ENCODE results near the gene ZDHHC14. TPM values are rescaled to one million over a fixed set of nuclear protein-coding genes. Genes with fewer than 3 reads are reported as not detected.
"Not testable (repeated sequence)": the region's sequence is repeated elsewhere in the genome, so short reads cannot be mapped to it uniquely, and the experiment has no call there.

Gene ZDHHC14
- total RNA-seq, 2 donors from 2014 or later: 53.3 to 66.2 TPM

DNA sequence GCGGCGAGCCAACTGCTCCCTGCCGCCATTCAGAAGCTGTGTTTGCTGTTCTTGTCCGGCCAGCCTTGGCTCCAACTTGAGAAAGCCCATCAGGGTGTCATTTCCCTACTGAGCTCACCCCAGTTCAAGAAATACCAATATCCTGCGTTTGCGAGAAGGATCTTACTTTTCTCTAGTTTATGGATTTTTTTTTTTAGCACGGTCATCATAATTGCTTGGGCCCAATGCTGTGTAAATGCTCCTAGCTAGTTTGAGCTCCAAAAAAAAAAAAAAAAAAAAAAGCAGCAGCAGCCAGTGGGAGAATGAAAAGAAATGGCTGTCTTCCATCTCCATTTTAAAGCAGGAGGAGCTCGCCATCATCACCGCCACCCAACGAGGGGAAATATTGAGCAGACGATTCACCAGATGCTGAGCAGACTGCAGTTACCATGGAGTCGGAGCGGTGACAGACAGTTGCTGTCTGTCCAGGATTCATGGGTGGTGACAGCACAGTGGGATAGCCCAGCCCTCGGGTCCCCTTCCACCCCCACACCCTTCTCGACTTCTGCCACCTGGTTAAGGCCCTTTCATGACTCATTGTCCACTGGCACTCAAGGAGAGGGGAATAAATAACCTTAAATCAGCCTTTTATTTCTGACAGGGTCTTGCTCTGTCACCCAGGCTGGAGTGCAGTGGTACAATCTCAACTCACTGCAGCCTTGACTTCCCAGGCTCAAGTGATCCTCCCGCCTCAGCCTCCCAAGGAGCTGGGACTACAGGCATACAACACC, 309.6 kb downstream of the ZDHHC14 start:
- DNase-seq (ENCODE audit: low spot score): no peak
- intact Hi-C loops (cut with DNase I): no loop called here
- WGBS: 90% methylated on average over 16 of the region's 16 CpGs
- no peaks in the 10 kb centered on the region for H3K36me3 ChIP-seq
- H3K27me3 ChIP-seq (replicated peaks; ENCODE audit: insufficient read depth): no peaks in the 10 kb centered on the region
- no peak overlapping the region for H3K27ac ChIP-seq
- H3K4me3 ChIP-seq: no peak overlapping the region
- H3K9me3 ChIP-seq: no peaks in the 10 kb centered on the region
- TF ChIP-seq CTCF (IDR thresholded peaks at IDR 0.05) (no peak), POLR2A (IDR thresholded peaks at IDR 0.05) (no peak)
- H3K4me1 ChIP-seq (replicated peaks): no peaks in the 10 kb centered on the region

DNA sequence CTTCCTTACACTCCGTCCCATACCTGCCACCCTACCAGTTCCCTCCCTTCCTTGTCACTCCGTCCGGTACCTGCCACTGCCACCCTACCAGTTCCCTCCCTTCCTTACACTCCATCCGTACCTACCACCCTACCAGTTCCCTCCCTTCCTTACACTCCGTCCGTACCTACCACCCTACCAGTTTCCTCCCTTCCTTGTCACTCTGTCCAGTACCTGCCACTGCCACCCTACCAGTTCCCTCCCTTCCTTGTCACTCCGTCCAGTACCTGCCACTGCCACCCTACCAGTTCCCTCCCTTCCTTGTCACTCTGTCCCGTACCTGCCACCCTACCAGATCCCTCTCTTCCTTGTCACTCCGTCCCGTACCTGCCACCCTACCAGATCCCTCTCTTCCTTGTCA, 310.6 kb downstream of the ZDHHC14 start:
- H3K9me3 ChIP-seq; intact Hi-C loops (cut with DNase I); H3K27me3 ChIP-seq (replicated peaks; ENCODE audit: insufficient read depth); H3K4me1 ChIP-seq (replicated peaks); H3K36me3 ChIP-seq; H3K4me3 ChIP-seq; H3K27ac ChIP-seq: not testable (repeated sequence)
- 54% methylated on average over 10 of the region's 10 CpGs for whole genome bisulfite sequencing
- DNase-seq (ENCODE audit: low spot score): peak; percentile 39

DNA sequence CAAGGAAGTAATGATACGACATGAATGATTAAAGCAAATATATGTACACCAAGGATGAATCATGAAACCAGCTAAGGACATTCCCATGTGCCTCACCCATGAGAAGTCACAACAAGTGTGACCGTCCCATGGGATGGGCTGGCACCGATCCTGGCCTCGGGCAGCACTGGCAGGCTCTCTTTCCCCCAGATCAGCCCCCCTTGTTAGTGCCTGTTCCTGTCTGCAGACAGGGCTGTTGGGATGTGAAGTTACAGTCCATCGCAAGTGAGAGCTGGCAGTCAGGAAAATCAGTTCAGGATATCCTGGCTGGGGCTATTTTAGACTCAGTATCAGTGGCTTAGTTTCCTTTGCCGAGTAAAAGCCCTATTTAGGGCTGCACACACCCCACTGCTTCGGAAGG, 312.9 kb downstream of the ZDHHC14 start:
- Histone ChIP-seq H3K27ac (no peak overlapping the region), H3K9me3 (no peaks in the 10 kb centered on the region), H3K4me3 (no peak overlapping the region), H3K27me3 (replicated peaks; ENCODE audit: insufficient read depth) (no peaks in the 10 kb centered on the region), H3K4me1 (replicated peaks) (no peaks in the 10 kb centered on the region), H3K36me3 (no peaks in the 10 kb centered on the region)
- intact Hi-C loops (cut with DNase I): no loop called here
- WGBS: 62% methylated on average over 7 of the region's 7 CpGs
- TF ChIP-seq POLR2AphosphoS5 (IDR thresholded peaks at IDR 0.05) (no peak), POLR2A (IDR thresholded peaks at IDR 0.05) (no peak), CTCF (IDR thresholded peaks at IDR 0.05) (no peak)
- no peak for DNase-seq (ENCODE audit: low spot score)

DNA sequence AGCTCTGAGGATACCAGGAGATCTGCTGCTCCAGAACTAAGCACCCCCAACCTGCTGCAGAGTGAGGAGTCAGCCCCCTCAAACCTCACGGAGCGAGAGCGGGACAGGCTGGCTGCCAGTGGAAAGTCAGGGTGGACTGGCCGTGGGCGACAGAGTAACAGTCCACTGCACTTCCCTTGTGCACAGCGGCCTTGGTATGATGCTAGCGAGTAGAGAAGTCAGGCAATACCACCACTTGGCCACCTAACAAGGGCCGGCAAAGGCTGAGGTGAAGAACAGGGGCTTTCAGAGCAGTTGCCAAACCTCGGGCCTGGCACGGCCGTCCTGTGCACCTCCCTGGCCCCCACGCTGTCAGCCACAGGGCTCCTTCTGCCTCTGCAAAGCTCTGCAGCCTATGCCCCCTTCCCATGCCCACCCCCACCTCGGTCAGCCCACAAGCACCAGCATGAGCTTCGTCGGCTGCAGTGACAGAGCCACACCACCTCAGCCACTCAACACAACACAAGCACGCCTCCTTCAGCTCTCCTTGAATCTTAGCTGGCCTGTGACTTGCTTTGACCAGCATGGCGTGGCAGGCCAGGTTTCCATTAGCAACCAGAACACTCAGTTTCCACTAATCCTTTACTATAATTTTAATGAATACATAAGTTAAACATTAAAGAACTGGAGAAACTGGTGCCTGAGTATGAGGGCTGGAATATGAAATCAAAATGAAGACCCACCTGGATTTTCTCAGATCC, 314.5 kb downstream of the ZDHHC14 start:
- no peaks in the 10 kb centered on the region for H3K27me3 ChIP-seq (replicated peaks; ENCODE audit: insufficient read depth)
- H3K9me3 ChIP-seq: no peaks in the 10 kb centered on the region
- H3K27ac ChIP-seq: no peak overlapping the region
- no peak for DNase-seq (ENCODE audit: low spot score)
- 89% methylated on average over 17 of the region's 17 CpGs for WGBS
- H3K4me3 ChIP-seq: no peak overlapping the region
- TF ChIP-seq POLR2A (IDR thresholded peaks at IDR 0.05) (no peak), POLR2AphosphoS5 (IDR thresholded peaks at IDR 0.05) (no peak), CTCF (IDR thresholded peaks at IDR 0.05) (no peak)
- H3K36me3 ChIP-seq: no peaks in the 10 kb centered on the region
- H3K4me1 ChIP-seq (replicated peaks): no peaks in the 10 kb centered on the region
- intact Hi-C loops (cut with DNase I): no loop called here

- H3K27ac ChIP-seq: no peak overlapping the region
Observed at GRCh38 chr6:157699777-157700636, 319.0 kb downstream of the ZDHHC14 start.

GRCh38 chr6:157706351-157706750, 325.4 kb downstream of the ZDHHC14 start:
- H3K9me3 ChIP-seq; H3K27me3 ChIP-seq (replicated peaks; ENCODE audit: insufficient read depth); intact Hi-C loops (cut with DNase I); H3K36me3 ChIP-seq; H3K4me1 ChIP-seq (replicated peaks); H3K27ac ChIP-seq; DNase-seq (ENCODE audit: low spot score); H3K4me3 ChIP-seq: not testable (repeated sequence)
- 78% methylated on average over 6 of the region's 6 CpGs for WGBS

More at GRCh38 chr6:157699777-157700636, 319.0 kb downstream of the ZDHHC14 start:
- no peaks in the 10 kb centered on the region for H3K4me1 ChIP-seq (replicated peaks)
- intact Hi-C loops (cut with DNase I): no loop called here
- no peak overlapping the region for H3K4me3 ChIP-seq
- no peaks in the 10 kb centered on the region for H3K36me3 ChIP-seq
- no peaks in the 10 kb centered on the region for H3K27me3 ChIP-seq (replicated peaks; ENCODE audit: insufficient read depth)
- 70% methylated on average over 17 of the region's 17 CpGs for WGBS
- no peaks in the 10 kb centered on the region for H3K9me3 ChIP-seq
- no peak for TF ChIP-seq POLR2A (IDR thresholded peaks at IDR 0.05)
- TF ChIP-seq CTCF (IDR thresholded peaks at IDR 0.05): no peak
- no peak for DNase-seq (ENCODE audit: low spot score)

All from prostate gland (tissue), 2 donors.